Measurements from ENCODE around the gene LRRC8C.

DNA sequence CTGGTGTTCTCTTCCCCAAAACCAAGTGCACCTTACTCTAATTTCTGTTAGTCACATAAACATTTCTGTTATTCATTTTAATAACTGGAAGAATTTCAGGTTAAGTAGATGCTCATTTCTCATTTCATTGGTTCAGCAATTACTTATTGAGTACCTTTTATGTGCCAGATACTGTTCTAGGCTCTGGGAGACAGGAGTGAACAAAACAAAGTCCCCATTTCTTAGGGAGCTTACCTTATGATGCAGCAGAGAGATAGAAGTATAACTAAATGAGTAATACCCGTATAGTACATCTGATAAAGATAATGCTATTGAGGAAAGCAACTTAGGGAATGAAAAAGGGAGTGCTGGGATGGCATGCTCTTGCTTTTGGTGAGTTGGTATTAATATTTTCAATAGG, 33.7 kb downstream of the LRRC8C start:
- TF ChIP-seq CTCF (IDR thresholded peaks at IDR 0.05) (no peak), EZH2phosphoT487 (IDR thresholded peaks at IDR 0.05) (no peak), EZH2 (IDR thresholded peaks at IDR 0.05) (no peak)
